GM21526 (cell line): ENCODE results near the gene PBX1.

Experiments
- ATAC-seq: cut with Tn5 transposase; IDR thresholded peaks from one replicate; pipeline ENCODE4 v1.9.1; 2021; ENCODE audit warnings: moderate library complexity; ENCODE audit not compliant: unreplicated experiment, low FRiP score

PBX1 gene

GRCh38 chr1:164611754-164612642 is 53.0 kb downstream of the PBX1 start:
- ATAC-seq = no peak

GRCh38 chr1:164613176-164613575 is 54.2 kb downstream of the PBX1 start:
- no peak for ATAC-seq

DNA sequence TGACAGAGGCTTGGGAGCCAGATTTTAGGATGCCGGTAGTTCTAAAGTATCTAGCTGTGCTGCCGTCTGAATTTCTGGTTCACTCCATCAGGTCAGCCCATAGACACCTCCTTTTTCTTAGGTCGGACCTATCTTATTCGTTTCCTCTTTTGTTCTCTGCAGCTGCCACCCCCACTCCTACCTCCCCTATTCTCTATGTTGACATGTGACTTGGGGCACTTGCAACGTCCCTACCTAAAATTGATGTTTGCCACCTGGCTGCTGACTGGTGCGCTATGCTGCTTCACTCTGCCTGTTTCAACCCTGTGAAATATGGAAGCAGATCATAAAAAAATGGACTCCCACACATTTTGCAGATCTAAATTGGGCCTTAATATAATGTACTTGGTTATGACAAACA is 55.3 kb downstream of the PBX1 start:
- no peak for ATAC-seq

- ATAC-seq = no peak
Measured at GRCh38 chr1:164617377-164618201, 58.6 kb downstream of the PBX1 start.

- ATAC-seq = no peak
Measured at GRCh38 chr1:164618202-164618564, 59.2 kb downstream of the PBX1 start.

GRCh38 chr1:164619006-164619784 is 60.2 kb downstream of the PBX1 start:
- no peak for ATAC-seq

DNA sequence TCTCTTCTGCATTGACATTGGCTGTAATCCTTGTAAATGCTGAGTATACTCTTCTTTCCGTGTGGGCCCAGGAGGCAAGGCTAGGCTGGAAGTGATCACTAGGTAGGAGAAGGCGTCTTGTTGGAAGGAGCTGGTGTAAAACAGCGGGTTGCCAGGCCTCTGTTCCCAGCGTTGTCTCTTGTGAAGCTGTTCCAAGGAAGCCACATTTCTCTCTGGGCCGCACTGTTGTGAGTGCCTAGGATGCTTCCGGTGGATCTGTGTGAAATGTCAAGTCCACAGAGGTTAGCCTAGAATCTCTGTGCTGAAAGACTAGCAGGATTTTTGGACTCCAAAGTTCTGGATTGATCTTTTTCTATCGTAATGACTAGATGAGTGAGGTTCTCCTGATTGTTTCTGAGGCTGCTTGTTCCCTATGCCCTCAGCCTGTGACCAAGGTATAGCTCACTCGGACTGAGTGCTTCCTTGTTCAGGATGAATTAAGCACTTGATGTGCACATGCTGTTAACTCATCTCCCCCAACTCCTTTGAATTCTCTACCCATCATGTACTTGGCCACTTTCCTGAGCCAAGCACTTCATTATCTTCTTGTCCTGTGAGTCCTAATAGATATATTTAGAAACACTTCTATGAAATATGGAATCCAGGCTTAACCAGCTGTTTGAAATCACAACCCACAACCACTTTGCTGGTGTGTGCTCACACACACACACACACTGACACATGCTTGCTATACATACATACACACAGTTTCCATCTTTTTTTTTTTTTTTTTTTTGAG is 63.3 kb downstream of the PBX1 start:
- ATAC-seq = no peak

- ATAC-seq = no peak
Measured at GRCh38 chr1:164623805-164624204, 64.8 kb downstream of the PBX1 start.

GRCh38 chr1:164624400-164624799 is 65.4 kb downstream of the PBX1 start:
- no peak for ATAC-seq

DNA sequence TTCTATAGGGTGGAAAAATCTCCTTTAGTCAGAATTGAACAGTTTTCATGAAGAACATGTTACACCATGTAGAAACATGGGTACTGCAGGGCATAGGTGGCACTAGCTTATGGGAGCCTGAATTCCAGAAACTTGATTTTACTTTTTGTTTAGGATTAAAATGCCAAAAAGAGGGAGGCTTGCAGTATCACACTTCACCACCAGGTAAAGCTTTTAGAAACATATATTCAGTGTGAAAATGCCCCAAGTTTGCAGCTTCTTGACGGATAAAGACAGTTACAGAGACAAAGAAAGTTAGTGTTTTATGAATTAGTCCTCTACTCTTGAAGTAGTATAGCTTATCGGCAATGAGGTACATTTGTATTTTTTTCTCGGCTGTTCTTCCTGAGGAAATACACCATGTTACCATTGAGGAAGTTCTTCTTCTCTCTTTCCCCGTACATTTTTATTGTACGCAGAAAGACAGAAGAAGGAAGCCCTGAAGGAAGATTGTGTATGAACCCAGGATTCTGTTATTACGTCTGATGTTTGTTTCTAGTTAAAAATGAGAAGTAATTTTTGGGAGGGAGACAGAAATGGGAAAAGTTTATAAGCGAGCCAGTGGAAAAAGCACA is 66.1 kb downstream of the PBX1 start:
- ATAC-seq = no peak

DNA sequence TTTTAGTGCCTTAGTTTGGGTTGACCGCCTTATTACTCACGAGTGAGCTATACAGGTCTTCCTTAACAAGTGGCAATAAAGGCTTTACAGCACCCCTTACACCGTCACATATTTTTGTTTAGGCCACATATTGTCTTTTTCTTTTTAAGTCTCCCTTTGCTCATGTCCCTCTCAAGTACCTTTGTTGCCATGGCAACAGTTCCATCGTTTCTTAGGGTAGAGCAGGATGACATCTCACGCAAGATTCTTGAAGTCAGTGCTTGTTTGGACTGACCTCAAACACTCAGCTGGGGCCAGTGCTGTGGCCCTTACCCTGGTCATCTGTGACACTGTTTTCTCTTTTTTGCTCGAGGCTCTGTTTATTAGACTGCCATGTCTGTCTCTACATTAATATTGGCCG is 69.8 kb downstream of the PBX1 start:
- no peak for ATAC-seq

- ATAC-seq = no peak
Measured at GRCh38 chr1:164629971-164630370, 71.0 kb downstream of the PBX1 start.

GRCh38 chr1:164630626-164631396 is 71.8 kb downstream of the PBX1 start:
- no peak for ATAC-seq

DNA sequence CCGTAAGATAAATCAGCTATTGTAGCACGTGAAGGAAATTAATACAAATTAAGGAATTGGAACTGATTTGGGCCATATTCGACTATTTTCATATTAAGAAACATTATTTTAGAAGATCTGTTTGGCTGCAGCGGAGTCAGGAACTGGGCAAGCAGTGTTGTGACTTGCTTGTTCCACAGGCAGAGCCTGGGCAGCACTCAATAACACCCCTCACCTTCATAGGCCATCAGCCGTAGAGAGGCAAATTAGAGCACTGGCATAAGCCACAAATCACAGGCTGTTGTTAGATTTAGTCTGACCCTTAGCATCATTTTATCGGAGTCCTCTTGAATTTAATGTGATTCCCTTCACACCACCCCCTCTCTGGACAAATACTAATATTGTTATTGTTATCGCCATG is 72.8 kb downstream of the PBX1 start:
- ATAC-seq = no peak

DNA sequence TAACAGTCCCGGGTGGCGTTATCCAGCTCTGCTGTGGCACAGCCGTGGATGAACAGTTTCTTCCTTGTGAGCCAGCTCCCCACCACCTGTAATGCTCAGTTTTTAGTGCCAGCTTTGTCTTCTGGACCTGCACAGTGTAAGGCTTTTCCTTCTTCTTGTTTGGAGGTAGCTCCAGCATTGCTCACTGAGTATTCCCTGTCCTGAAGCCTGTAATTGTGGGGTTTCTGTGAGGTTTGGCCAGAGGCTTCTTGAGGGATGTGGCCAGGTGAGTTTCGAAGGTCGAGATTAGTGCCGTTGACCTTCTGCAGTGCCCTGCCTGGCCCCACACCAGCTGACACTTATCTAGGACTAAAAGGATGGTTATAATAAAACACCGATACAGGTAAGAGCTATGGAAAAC is 75.0 kb downstream of the PBX1 start:
- no peak for ATAC-seq

DNA sequence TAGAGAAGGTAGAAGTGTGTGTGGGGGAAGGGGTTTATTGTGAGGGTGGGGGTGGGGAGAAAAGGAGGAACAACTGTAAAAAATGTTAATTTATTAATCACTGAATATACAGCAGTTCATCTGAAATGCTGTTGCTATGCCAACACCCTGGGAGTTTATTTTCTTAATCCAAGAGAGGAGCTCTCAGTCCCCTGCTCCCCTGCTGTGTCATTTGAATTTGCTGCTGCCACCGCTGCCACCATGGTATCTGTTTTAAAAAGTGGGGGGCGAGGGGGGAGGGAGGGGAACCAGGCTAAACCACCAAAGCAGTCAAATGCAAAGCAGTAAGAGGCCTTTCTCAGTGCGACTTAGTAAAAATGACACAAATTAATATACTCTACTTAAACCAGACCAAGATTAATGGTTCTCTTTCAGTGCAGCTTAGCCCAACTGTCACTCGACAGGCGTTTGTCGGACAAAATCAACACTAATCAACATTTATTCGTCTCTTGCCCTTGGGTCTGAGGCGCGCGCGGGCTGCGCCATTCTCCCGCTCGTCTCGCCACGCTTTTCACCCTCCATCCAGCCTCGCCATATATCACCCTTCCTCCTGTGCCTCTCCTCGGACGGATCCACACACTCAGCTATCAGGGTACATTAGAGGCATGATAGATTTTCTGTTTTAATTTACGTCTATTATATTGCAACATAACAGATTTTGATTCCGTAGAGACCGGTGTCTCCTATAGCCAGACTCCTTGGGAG is 76.2 kb downstream of the PBX1 start:
- ATAC-seq = no peak

- no peak for ATAC-seq
Measured at GRCh38 chr1:164635803-164636731, 77.1 kb downstream of the PBX1 start.
